ENCODE measurements around the gene SMARCE1.

Gene SMARCE1

GRCh38 chr17:40645943-40646342 is 1.7 kb downstream of the SMARCE1 start:
- no peak for DNase-seq (ENCODE audit: low spot score)

DNA sequence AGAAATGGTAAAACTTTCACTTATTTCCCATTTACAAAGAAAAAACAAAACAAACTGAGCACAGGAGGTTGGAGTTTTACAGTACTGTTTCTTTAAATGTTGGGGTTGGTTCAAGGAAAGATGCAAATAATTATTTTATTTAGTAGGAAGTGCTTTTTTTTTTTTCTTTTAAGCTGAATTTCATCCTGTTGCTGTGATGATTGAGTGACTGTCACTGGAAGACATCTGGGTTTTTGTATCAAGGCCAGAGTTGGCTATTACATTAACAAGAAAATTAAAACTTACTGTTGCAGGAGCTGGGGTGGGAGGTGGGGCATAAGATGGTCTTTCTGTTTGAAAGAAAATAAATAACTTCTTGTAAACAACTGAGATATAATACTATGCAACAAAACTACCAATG is 2.3 kb downstream of the SMARCE1 start:
- DNase-seq (ENCODE audit: low spot score), result no peak

GRCh38 chr17:40637931-40638330 is 9.7 kb downstream of the SMARCE1 start:
- no peak for DNase-seq (ENCODE audit: low spot score)

DNA sequence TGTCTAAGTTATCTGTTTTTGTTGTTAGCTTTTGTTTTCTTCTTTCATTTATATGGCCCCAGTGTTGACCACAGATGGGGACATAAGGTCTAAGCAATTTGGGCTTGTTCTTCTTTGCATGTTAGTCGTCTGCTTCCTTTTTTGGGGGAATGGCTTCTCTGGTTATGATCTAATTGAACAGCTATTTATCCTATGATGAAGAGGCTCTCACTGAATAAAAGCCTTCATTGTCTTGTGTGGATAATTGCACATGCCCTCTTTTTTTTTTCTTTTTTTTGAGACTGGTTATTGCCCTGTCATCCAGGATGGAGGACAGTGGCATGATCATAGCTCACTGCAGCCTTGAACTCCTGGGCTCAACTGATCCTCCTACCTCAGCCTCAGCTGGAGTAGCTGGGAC is 13.7 kb downstream of the SMARCE1 start:
- no peak for DNase-seq (ENCODE audit: low spot score)

DNA sequence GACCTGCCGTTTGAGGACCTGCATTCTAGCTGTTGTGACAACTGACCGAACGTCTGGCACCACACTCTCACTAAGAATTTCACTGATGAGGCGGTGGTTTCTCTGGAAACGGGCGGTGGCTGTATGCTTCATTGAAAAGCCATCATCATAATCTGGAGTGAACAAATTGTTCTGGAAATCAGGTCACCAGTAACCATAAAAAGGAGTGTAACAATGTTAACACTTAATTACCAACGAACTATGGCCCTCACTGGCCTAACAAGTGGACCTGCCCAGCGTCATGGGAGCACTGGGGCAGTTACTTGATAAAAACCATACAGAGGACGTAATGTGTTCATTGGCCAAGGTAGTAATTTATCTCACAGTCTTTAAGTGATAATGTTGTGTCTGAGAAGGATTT is 15.4 kb downstream of the SMARCE1 start:
- no peak for DNase-seq (ENCODE audit: low spot score)

DNA sequence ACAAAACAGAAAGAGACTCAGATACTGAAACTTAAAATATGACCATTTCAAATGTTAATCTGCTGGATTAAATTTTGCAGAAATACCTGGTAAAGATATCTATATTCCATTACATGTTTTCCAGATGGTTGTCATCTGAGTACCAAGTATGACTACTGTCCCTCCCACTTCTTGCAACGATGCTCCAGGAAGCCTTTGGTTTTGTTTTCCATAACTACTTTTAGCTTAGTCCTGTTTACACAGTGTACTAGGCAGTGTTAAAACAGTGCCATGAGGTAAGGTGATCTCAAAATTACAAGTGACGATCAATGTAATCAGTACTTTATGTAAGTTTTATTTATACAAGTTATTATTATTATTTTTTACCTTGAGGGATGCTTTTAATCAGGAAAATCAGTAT is 17.8 kb downstream of the SMARCE1 start:
- no peak for DNase-seq (ENCODE audit: low spot score)

DNA sequence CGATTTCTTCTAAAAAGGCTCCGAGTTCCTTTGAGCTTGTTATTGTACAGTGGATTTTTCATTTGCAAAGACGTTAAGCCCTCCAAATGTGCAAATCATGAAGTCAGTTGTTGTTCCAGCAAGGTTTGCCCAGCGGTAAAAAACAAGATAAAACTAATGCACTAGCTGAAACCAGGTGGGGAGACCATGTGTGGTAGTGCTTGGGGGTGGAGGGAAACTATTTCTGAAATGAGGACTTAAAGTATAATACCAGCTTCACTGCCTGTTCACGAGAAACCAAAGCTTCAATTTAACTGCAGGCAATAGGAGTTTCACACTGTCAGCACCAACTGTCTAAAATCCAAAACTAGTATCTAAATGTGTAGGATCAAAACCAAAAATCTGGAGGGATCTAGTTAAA is 22.3 kb downstream of the SMARCE1 start:
- no peak for DNase-seq (ENCODE audit: low spot score)

- no peak for DNase-seq (ENCODE audit: low spot score)
Observed at GRCh38 chr17:40623419-40624210, 24.0 kb downstream of the SMARCE1 start.

DNA sequence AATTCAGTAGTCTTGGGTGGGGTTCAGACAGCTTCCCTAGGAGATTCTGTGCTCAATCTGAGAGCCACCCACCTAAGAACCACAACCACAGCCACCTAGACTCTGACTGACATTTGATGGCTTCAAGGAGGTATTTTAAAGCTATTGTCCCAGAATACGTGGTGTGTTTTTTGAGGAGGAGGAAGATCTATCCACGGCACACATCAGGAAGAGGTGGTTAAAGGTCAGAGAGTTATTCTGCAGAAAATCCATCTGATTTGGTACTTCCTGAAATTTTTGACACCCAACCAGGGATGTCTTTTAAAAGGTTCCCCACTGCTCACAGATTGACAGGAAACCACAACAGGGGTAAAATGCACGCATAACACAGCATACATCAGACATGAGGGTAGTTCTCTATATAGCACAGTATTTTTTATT is 25.1 kb downstream of the SMARCE1 start:
- DNase-seq (ENCODE audit: low spot score), result no peak

DNA sequence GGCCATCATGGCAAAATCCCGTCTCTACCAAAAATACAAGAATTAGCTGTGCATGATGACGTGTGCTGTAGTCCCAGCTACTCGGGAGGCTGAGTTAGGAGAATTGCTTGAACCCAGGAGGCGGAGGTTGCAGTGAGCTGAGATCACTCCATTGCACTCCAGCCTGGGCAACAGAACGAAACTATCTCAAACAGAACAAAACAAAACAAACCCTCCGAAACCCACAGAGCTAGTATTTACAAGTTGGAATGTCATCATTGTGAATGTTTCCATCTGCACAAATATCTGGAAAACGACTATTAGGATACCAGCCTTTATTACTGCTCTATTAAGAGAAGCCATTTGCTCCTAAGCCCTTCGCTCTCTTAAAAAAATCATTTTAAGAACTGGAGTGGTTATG is 26.0 kb downstream of the SMARCE1 start:
- no peak for DNase-seq (ENCODE audit: low spot score)

DNA sequence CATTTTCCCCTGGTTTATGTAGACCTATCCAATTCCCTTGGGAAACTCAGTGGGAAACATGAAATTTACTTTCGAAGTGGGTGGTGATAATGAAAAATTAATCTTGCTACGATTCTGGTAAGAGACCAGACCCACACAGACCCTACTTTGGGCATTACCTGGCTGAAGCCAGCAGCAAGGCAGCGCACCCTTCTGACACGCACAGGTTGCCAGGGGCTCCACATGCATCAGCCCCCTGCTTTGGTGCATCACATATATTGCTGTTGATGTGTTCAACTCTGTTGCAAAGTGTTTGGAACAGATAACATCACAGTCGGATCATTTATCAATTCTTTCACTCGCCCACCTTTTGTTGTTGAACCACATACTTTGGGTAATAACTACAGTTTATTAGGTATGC is 26.6 kb downstream of the SMARCE1 start:
- no peak for DNase-seq (ENCODE audit: low spot score)

DNA sequence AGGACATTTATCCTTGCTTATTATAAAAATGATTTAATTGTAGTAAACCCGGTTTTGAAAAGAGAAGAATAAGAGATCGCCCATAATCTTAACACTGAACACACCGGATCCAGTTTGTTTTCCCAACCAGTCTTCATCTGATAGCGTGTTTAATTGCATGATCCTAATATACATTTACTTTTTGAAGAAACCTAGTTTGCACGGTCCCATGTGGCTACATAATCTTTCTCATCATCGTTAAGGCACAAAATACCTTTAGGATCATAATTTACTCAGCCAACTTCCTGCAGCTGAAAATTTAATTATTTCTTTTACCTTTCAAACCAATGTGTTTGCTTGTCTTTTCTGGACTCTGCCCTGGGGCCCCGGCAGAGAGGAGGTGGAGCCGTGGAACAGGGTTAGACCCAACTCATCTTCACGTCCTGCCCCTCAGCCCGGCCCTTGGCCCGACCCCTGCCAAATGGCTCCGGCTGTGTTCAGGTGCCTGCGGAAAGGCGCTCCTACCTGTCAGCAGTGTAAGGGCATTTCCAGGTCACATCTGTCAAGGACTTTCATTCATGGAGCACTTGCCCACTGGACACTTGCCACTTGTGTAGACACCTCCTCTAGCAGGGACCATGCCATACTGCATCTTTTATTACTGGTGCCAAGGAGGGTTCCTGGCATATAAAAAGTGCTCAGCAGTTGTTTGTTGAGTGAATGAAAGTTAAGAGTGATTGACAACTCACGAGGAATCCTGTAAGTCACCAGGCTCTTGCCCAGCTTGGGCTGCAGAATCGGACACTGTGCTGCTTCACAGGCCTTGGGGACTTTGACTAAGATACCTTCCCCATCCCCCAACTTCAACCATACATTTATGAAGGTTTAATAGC is 28.6 kb downstream of the SMARCE1 start:
- no peak for DNase-seq (ENCODE audit: low spot score)

DNA sequence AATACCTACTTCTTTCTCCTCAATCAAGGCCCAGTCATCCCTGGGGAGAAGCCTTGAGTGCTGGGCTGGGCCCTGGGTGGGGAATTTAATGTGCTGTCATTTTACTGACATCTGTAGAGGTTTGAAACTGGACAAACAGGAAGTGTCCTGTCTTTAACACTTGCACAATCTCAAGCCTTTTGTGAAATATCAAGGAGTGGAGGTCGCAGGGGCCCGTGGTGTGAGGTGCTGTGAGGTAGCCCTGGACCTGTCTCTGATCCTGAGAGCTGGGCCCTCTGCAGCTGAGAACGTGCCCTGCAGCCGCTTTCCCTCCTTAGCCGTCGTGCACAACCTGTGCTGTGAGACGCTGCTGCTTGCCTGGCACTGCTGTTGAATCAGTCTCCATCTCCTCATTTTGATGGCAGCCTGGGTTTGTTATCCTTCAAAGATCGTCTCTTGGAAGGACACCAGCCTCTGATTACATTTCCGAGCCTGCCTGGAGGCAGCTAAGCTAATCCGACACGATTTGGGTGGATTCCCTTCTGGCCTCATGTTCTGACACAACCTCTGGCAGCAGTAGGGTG is 29.9 kb downstream of the SMARCE1 start:
- DNase-seq (ENCODE audit: low spot score), result no peak

GRCh38 chr17:40616592-40616991 is 31.0 kb downstream of the SMARCE1 start:
- no peak for DNase-seq (ENCODE audit: low spot score)

GRCh38 chr17:40615841-40616476 is 31.7 kb downstream of the SMARCE1 start:
- DNase-seq (ENCODE audit: low spot score), result no peak

DNA sequence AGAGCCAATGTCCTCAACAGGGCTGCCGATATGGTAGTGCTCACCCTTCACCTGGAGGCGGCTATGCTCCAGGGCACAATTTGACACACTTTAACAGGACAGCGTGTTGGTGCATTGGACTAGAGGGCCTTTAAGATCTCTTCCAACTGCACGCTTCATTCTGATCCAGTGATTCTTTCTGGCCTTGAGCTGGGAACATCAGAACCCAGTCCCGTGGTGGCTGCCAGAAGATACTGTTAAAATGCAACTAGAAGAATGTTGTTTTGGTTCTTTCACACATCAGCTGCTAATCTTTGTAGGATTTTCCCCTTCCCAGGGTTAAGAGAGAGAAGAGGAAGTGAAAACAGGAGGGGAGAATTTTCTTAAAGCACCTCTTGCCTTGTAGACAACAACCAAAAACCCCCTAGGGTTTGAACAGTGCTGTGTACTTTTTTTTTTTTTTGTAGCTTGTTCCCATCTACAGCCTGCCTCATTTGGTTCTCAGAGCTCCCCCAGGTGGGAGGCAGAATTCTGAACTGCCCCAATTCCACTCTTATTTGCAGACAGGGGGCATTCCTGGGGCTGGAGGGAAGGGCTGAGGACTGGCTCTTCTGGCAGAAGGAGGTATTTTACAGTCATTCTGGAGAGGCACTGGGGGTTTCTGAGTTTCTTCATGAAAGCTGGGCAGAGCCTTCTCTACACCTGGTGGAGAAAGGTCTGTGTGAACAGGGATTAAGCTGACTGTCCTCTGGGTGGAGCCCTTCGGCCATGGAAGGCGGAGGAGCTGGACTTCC is 32.4 kb downstream of the SMARCE1 start:
- peak; percentile 74 for DNase-seq (ENCODE audit: low spot score)

DNA sequence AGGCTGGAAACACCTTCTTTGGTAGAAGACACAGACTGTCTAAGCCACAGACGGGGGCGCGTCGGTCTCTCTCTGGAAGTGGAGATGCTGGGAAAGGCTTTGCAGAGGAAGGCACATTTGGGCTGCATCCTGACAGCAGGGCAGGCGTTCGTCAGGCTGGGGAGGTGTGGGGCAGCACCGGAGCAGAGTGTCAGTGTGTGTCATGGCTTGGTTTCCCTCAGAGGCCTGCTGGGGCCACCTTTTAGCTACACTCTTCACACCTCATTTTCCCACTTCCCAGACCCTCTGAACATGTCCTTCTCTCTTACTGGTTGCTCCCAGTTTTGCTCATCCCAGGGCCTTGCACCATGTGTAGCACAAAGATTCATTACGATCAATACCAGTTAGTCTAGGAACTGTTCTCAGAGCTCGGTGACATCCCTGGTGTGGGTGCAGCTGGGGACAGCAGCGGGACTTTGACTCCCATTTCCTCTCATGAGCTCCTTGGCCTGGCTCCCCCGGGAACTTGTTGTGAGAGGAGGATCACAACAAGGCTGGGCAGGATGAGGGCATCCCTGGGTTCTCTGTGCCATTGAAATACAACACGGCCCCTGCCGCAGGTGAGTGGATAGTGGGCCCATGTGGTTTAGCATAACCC is 33.1 kb downstream of the SMARCE1 start:
- no peak for DNase-seq (ENCODE audit: low spot score)

DNA sequence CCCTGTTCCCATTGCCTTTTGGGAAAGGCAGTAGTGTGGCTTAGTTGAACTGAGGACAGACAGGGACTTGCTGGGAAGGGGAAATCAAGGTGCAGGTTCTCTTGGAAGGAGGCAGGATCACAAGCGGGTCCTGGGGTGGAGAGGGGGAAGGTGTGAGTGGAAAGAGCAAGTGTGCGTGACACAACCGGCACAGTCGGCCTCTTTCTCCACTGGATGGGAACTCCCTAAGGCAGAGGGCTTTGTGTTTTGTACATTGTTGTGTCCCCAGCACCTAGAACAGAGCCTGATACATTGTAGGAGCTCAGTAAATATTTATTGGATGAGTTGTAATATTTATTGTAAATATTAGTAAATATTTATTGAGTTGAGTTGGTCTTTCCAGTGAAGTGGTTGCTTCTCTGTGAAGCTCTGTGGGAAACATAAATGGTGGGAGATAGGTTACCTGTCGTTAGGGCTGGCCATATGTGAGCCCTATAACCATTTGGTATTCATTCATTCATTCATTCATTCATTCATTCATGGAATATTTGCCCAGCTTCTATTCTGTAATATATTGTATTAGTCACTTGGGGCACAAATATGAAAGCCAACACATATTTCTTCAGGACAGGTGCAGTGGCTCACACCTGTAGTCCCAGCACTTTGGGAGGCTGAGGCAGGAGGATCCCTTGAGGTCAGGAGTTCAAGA is 34.0 kb downstream of the SMARCE1 start:
- no peak for DNase-seq (ENCODE audit: low spot score)

GRCh38 chr17:40612599-40613244 is 34.9 kb downstream of the SMARCE1 start:
- no peak for DNase-seq (ENCODE audit: low spot score)

DNA sequence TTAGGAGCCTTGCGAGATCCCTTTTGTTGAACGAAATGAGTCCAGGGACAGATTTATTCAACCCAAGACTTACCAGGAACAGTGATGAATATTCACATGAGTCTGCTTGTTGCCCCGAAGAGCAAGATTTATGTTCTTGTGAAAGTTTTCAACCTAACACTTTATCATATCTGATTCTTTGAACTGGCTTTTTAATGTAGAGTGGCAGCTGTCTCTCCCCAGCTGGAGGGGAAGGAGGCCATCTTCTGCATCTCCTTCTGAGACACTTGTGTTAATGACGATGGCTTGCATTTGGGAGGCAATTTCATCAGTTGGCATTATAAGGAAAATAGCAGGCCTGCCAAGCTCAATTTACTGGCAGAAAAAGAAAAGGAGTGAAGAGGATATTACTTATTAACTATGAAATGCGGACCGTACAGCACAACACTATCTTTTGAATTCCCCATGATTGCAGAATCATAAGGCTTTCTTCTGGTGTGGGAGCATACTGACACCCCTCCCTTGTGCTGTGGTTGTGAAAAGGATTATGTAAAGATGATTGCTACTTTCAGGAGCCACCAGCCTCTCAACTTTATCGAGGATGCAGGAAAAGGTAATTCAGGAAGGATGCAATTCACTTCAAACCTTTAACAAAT is 35.7 kb downstream of the SMARCE1 start:
- DNase-seq (ENCODE audit: low spot score), result no peak

Data from iPS-NIHi11 (cell line).